Stimulated activated CD8-positive, alpha-beta memory T cell treated with anti-CD3 and anti-CD28 coated beads, Interleukin-7, amount 100 ng/mL, for 1 hour (primary cell): ENCODE measurements around the gene DES.
"Not testable (repeated sequence)": the region's sequence is repeated elsewhere in the genome, so short reads cannot be mapped to it uniquely, and the experiment has no call there.

Experiments
- DNase-seq, 2 donors: peaks; one replicate each; pipeline ENCODE4 v3.0.0-alpha.2; 2020; ENCODE audit warnings: low read depth in 2 of 2

DES gene

GRCh38 chr2:219418155-219419011, at the start of gene DES:
Gene DES, plus strand, starts transcription at chr2:219418377. Its CDS starts 86 bp downstream, at chr2:219418463.
- no peak for DNase-seq

- DNase-seq: no peak
Observed at GRCh38 chr2:219368690-219369191, 49.4 kb upstream of the DES start.

GRCh38 chr2:219369447-219369861, 48.7 kb upstream of the DES start:
- no peak for DNase-seq

GRCh38 chr2:219378163-219378851, 39.9 kb upstream of the DES start:
- no peak for DNase-seq

- DNase-seq: no peak
Observed at GRCh38 chr2:219380926-219381325, 37.3 kb upstream of the DES start.

GRCh38 chr2:219381448-219381847, 36.7 kb upstream of the DES start:
- DNase-seq: no peak

GRCh38 chr2:219384083-219384713, 34.0 kb upstream of the DES start:
- no peak for DNase-seq

- no peak for DNase-seq
Observed at GRCh38 chr2:219384859-219385258, 33.3 kb upstream of the DES start.

- DNase-seq: no peak
Observed at GRCh38 chr2:219385958-219386520, 32.1 kb upstream of the DES start.

GRCh38 chr2:219386532-219387280, 31.5 kb upstream of the DES start:
- DNase-seq: no peak

GRCh38 chr2:219387306-219388120, 30.7 kb upstream of the DES start, which contains the start of gene DNPEP:
Gene DNPEP, minus strand, starts transcription at chr2:219387912. Its CDS starts 118 bp downstream, at chr2:219387794.
- peak; percentile 94 for DNase-seq

- peak; percentile 99 for DNase-seq
Observed at GRCh38 chr2:219388121-219388906, 29.9 kb upstream of the DES start.

GRCh38 chr2:219388907-219389156, 29.3 kb upstream of the DES start:
- DNase-seq: no peak

GRCh38 chr2:219392754-219393153, 25.4 kb upstream of the DES start:
- no peak for DNase-seq

GRCh38 chr2:219395056-219395455, 23.1 kb upstream of the DES start:
- DNase-seq: not testable (repeated sequence)

GRCh38 chr2:219395609-219396008, 22.6 kb upstream of the DES start:
- no peak for DNase-seq

GRCh38 chr2:219396863-219397457, 21.2 kb upstream of the DES start:
- DNase-seq: no peak

- DNase-seq: no peak
Observed at GRCh38 chr2:219398721-219399363, 19.3 kb upstream of the DES start.
